ENCODE measurements around the gene CHRDL2. TPM values are rescaled to one million over a fixed set of nuclear protein-coding genes. Genes with fewer than 3 reads are reported as not detected.

The CHRDL2 gene
- total and polyA plus RNA-seq, 2 donors from 2014 or later, result 2.0 to 3.9 TPM

- DNase-seq, result no peak
- Histone ChIP-seq H3K36me3 (ENCODE audit: control insufficient read depth in 2 of 3, insufficient read depth in 3 of 3, low read length in 3 of 3) (no peaks in the 10 kb centered on the region), H3K27ac (ENCODE audit: low read depth in 2 of 2, low read length in 2 of 2) (no peak overlapping the region), H3K4me1 (ENCODE audit: control insufficient read depth in 2 of 3, insufficient read depth in 2 of 3, low read depth in 1 of 3, low read length in 3 of 3) (no peaks in the 10 kb centered on the region), H3K9me3 (ENCODE audit: control insufficient read depth in 2 of 3, insufficient read depth in 1 of 3, low read length in 3 of 3) (no peaks in the 10 kb centered on the region), H3K4me3 (ENCODE audit: low read length in 3 of 3) (no peak overlapping the region), H3K27me3 (ENCODE audit: control insufficient read depth, insufficient read depth, low read length) (no peaks in the 10 kb centered on the region), H3K9ac (ENCODE audit: low read length in 3 of 3) (no peak overlapping the region)
- intact Hi-C loops (cut with DNase I), result no loop called here
- no peak for FAIRE-seq
- TF ChIP-seq CTCF (IDR thresholded peaks at IDR 0.05; ENCODE audit: borderline replicate concordance, extremely low read depth, insufficient read depth), result no peak
Measured at GRCh38 chr11:74670171-74670570, 61.1 kb downstream of the CHRDL2 start.

GRCh38 chr11:74669211-74670160, 61.7 kb downstream of the CHRDL2 start:
- Histone ChIP-seq H3K27ac (ENCODE audit: low read depth in 2 of 2, low read length in 2 of 2) (no peak overlapping the region), H3K9me3 (ENCODE audit: control insufficient read depth in 2 of 3, insufficient read depth in 1 of 3, low read length in 3 of 3) (no peaks in the 10 kb centered on the region), H3K4me1 (ENCODE audit: control insufficient read depth in 2 of 3, insufficient read depth in 2 of 3, low read depth in 1 of 3, low read length in 3 of 3) (no peaks in the 10 kb centered on the region), H3K36me3 (ENCODE audit: control insufficient read depth in 2 of 3, insufficient read depth in 3 of 3, low read length in 3 of 3) (no peaks in the 10 kb centered on the region), H3K9ac (ENCODE audit: low read length in 3 of 3) (no peak overlapping the region), H3K4me3 (ENCODE audit: low read length in 3 of 3) (no peak overlapping the region), H3K27me3 (ENCODE audit: control insufficient read depth, insufficient read depth, low read length) (no peaks in the 10 kb centered on the region)
- no peak for DNase-seq
- intact Hi-C loops (cut with DNase I), result no loop called here
- no peak for FAIRE-seq
- no peak for TF ChIP-seq CTCF (IDR thresholded peaks at IDR 0.05; ENCODE audit: borderline replicate concordance, extremely low read depth, insufficient read depth)

- Histone ChIP-seq H3K9ac (ENCODE audit: low read length in 3 of 3) (no peak overlapping the region), H3K4me3 (ENCODE audit: low read length in 3 of 3) (no peak overlapping the region), H3K36me3 (ENCODE audit: control insufficient read depth in 2 of 3, insufficient read depth in 3 of 3, low read length in 3 of 3) (no peaks in the 10 kb centered on the region), H3K9me3 (ENCODE audit: control insufficient read depth in 2 of 3, insufficient read depth in 1 of 3, low read length in 3 of 3) (no peaks in the 10 kb centered on the region), H3K27me3 (ENCODE audit: control insufficient read depth, insufficient read depth, low read length) (no peaks in the 10 kb centered on the region), H3K27ac (ENCODE audit: low read depth in 2 of 2, low read length in 2 of 2) (no peak overlapping the region), H3K4me1 (ENCODE audit: control insufficient read depth in 2 of 3, insufficient read depth in 2 of 3, low read depth in 1 of 3, low read length in 3 of 3) (no peaks in the 10 kb centered on the region)
- DNase-seq (no peak), FAIRE-seq (no peak)
- intact Hi-C loops (cut with DNase I), result no loop called here
- no peak for TF ChIP-seq CTCF (IDR thresholded peaks at IDR 0.05; ENCODE audit: borderline replicate concordance, extremely low read depth, insufficient read depth)
Measured at GRCh38 chr11:74663315-74663714, 67.9 kb downstream of the CHRDL2 start.
